SK-N-SH (cell line): ENCODE data around the gene PPP4R3C. TPM values are rescaled to one million over a fixed set of nuclear protein-coding genes. Genes with fewer than 3 reads are reported as not detected.

Experiments
- CTCF ChIA-PET: fragments of 300-600, 350-600 bp; formaldehyde crosslinking; extraction: SDS; loops from one replicate; lab custom pipeline; 2021; lab: Yijun Ruan, JAX
- POLR2A ChIA-PET: fragments of 350-600 bp; sonication (Branson Sonifier 250); formaldehyde crosslinking; extraction: SDS; loops from one replicate; lab custom pipeline; 2020; ENCODE audit warnings: antibody characterized with exemption, inconsistent platforms; lab: Yijun Ruan, JAX
- DNase-seq: peaks from one replicate; pipeline ENCODE4 v3.0.0; 2012
- H2AFZ ChIP-seq: fragments of 200-600 bp; sonication (generic); 2 replicates; pipeline ENCODE4 v1.8.1; 2016; ENCODE audit warnings: antibody characterized with exemption, mild to moderate bottlenecking, low read depth
- H3F3A ChIP-seq: fragments of 200-600 bp; sonication (generic); replicated peaks from 2 replicates; pipeline ENCODE3; 2016; ENCODE audit warnings: antibody characterized with exemption, mild to moderate bottlenecking; ENCODE audit not compliant: insufficient read depth
- H3K27ac ChIP-seq, 2 experiments: fragments of 200-500 bp in 1 of 2; fragments of 200-600 bp in 1 of 2; sonication (Bioruptor generic) in 1 of 2; sonication (generic), shearing (Covaris generic) in 1 of 2; 2 replicates each; pipeline versions ENCODE4 v1.5.1 to v1.6.1; 2014 to 2016; ENCODE audit warnings: low read depth in 2 of 2, inconsistent platforms in 1 of 2, low read length in 1 of 2, mild to moderate bottlenecking in 1 of 2, mixed read lengths in 1 of 2
- H3K27me3 ChIP-seq: fragments of 200-600 bp; sonication (generic), shearing (Covaris generic); 2 replicates; pipeline ENCODE4 v1.6.1; 2016; ENCODE audit warnings: mixed run types; ENCODE audit not compliant: insufficient read depth
- H3K36me3 ChIP-seq, 2 experiments: fragments of 200-500 bp in 1 of 2; fragments of 200-600 bp in 1 of 2; sonication (Bioruptor generic) in 1 of 2; sonication (generic) in 1 of 2; replicated peaks in 1 of 2; 2 replicates each; pipeline versions ENCODE3 to v1.5.1; 2014 to 2016; ENCODE audit warnings: low read length in 1 of 2, mild to moderate bottlenecking in 1 of 2; ENCODE audit not compliant: insufficient read depth in 2 of 2, control insufficient read depth in 1 of 2
- H3K4me1 ChIP-seq, 2 experiments: fragments of 200-500 bp in 1 of 2; fragments of 200-600 bp in 1 of 2; sonication (Bioruptor generic) in 1 of 2; sonication (generic), shearing (Covaris generic) in 1 of 2; 2 replicates each; pipeline versions ENCODE4 v1.5.1 to v1.6.1; 2014 to 2016; ENCODE audit warnings: low read depth in 1 of 2, low read length in 1 of 2, mixed run types in 1 of 2; ENCODE audit not compliant: insufficient read depth in 2 of 2, control insufficient read depth in 1 of 2
- H3K4me2 ChIP-seq: fragments of 200-600 bp; sonication (generic), shearing (Covaris generic); 2 replicates; pipeline ENCODE4 v1.6.1; 2017; ENCODE audit warnings: mixed run types
- H3K4me3 ChIP-seq, 2 experiments: fragments of 200-500 bp in 1 of 2; fragments of 200-600 bp in 1 of 2; sonication (Bioruptor generic) in 1 of 2; sonication (generic), shearing (Covaris generic) in 1 of 2; 2 replicates each; pipeline versions ENCODE4 v1.5.1 to v1.8.1; 2014 to 2016; ENCODE audit warnings: low read depth in 2 of 2, inconsistent platforms in 1 of 2, low read length in 1 of 2, mild to moderate bottlenecking in 1 of 2, mixed read lengths in 1 of 2, moderate library complexity in 1 of 2
- H3K79me2 ChIP-seq: fragments of 200-600 bp; sonication (generic); 2 replicates; pipeline ENCODE4 v1.8.1; 2017; ENCODE audit warnings: mild to moderate bottlenecking; ENCODE audit not compliant: insufficient read depth
- H3K9ac ChIP-seq: fragments of 200-600 bp; sonication (generic); 2 replicates; pipeline ENCODE4 v1.6.1; 2017; ENCODE audit warnings: mixed run types
- H3K9me2 ChIP-seq: fragments of 200-600 bp; sonication (generic); 2 replicates; pipeline ENCODE4 v1.6.1; 2017; ENCODE audit warnings: mixed run types
- H3K9me3 ChIP-seq: fragments of 200-600 bp; sonication (generic); 2 replicates; pipeline ENCODE4 v1.6.1; 2017; ENCODE audit warnings: mixed run types, mild to moderate bottlenecking, moderate library complexity
- H4K20me1 ChIP-seq: fragments of 200-600 bp; sonication (generic); 2 replicates; pipeline ENCODE4 v1.6.1; 2017; ENCODE audit warnings: mild to moderate bottlenecking, mixed run types; ENCODE audit not compliant: insufficient read depth
- ELF1 ChIP-seq: IDR thresholded peaks from 2 replicates; pipeline ENCODE4 v1.4.0; 2012
- EP300 ChIP-seq, 2 experiments: IDR thresholded peaks; 2 replicates each; pipeline versions ENCODE4 v1.4.0 to v1.6.1; 2012; ENCODE audit warnings: borderline replicate concordance in 1 of 2, low read depth in 1 of 2, low read length in 1 of 2
- FOXJ3 ChIP-seq: sonication (generic); formaldehyde crosslinking; IDR thresholded peaks from 2 replicates; pipeline ENCODE4 v1.5.1; 2020; ENCODE audit warnings: mild to moderate bottlenecking, missing genetic modification reagents
- FOXM1 ChIP-seq: IDR thresholded peaks from 2 replicates; pipeline ENCODE4 v1.4.0; 2012; ENCODE audit warnings: low read depth, mild to moderate bottlenecking
- IRF3 ChIP-seq: fragments of 150-350 bp; IDR thresholded peaks from 2 replicates; pipeline ENCODE4 v1.6.1; 2016; ENCODE audit warnings: mild to moderate bottlenecking, low read depth, low read length
- RAD21 ChIP-seq: IDR thresholded peaks from 2 replicates; pipeline ENCODE4 v1.6.1; 2012; ENCODE audit warnings: mild to moderate bottlenecking, low read length
- REST ChIP-seq: IDR thresholded peaks from 2 replicates; pipeline ENCODE4 v1.6.1; 2012; ENCODE audit warnings: mild to moderate bottlenecking, low read depth, low read length, moderate library complexity
- SMC3 ChIP-seq: IDR thresholded peaks from 2 replicates; pipeline ENCODE4 v1.6.1; 2012; ENCODE audit warnings: low read depth, low read length, improper control_type of control experiment
- TCF12 ChIP-seq: IDR thresholded peaks from 2 replicates; pipeline ENCODE4 v1.4.0; 2012
- TEAD4 ChIP-seq: IDR thresholded peaks from 2 replicates; pipeline ENCODE4 v1.4.0; 2012; ENCODE audit warnings: mild to moderate bottlenecking, borderline replicate concordance; ENCODE audit not compliant: insufficient read depth
- USF1 ChIP-seq: IDR thresholded peaks from 2 replicates; pipeline ENCODE4 v1.4.0; 2012; ENCODE audit warnings: low read depth, borderline replicate concordance
- USF2 ChIP-seq: fragments of 150-350 bp; IDR thresholded peaks from 2 replicates; pipeline ENCODE4 v1.6.1; 2017; ENCODE audit warnings: antibody characterized with exemption, low read length, low read depth, borderline replicate concordance
- WGBS: methylation state at CpG from one replicate; pipeline ENCODE4 v1.1.6; 2017; ENCODE audit warnings: low lambda C conversion rate; 5-methylcytosine and 5-hydroxymethylcytosine counted together
- polyA plus RNA-seq, 3 experiments: library from polyadenylated mRNA; depleted of rRNA; stranded (reverse); fragments of >200 nt; gene quantifications; 2 replicates each; pipeline ENCODE4 v1.2.3, GENCODE V29; 2012

Gene PPP4R3C
- polyA plus RNA-seq, 1 of the 3 experiments (the other 2 are of a cell fraction): 0.02 TPM

- H3K4me1 ChIP-seq: no peaks in the 10 kb centered on the region
- no peaks in the 10 kb centered on the region for H3K27me3 ChIP-seq
- POLR2A ChIA-PET: no interaction called here
- no peaks in the 10 kb centered on the region for H3K9me2 ChIP-seq
- no peak for DNase-seq
- TF ChIP-seq USF1 (no peak), USF2 (no peak), TCF12 (no peak), ELF1 (no peak), SMC3 (no peak), EP300 (IDR thresholded peaks at IDR 0.05; ENCODE audit: borderline replicate concordance in 1 of 2, low read depth in 1 of 2, low read length in 1 of 2) (no peak), IRF3 (no peak), REST (no peak), RAD21 (no peak)
- no peaks in the 10 kb centered on the region for H3F3A ChIP-seq
- CTCF ChIA-PET: no interaction called here
- no peak overlapping the region for H2AFZ ChIP-seq
- no peaks in the 10 kb centered on the region for H3K79me2 ChIP-seq
- WGBS: 0% methylated on average over 4 of the region's 4 CpGs
- no peak overlapping the region for H3K4me2 ChIP-seq
- no peak overlapping the region for H3K27ac ChIP-seq
- no peak overlapping the region for H3K4me3 ChIP-seq
- H4K20me1 ChIP-seq: no peaks in the 10 kb centered on the region
- no peaks in the 10 kb centered on the region for H3K36me3 ChIP-seq
- no peak overlapping the region for H3K9ac ChIP-seq
- no peaks in the 10 kb centered on the region for H3K9me3 ChIP-seq
Measured at GRCh38 chrX:27491397-27491796, 28.3 kb upstream of the PPP4R3C start.

GRCh38 chrX:27466051-27466450 is 2.9 kb upstream of the PPP4R3C start:
- 0% methylated on average over 1 of the region's 1 CpG for WGBS
- no peaks in the 10 kb centered on the region for H3K79me2 ChIP-seq
- H4K20me1 ChIP-seq: no peaks in the 10 kb centered on the region
- H3K9ac ChIP-seq: no peak overlapping the region
- no peak overlapping the region for H3K27ac ChIP-seq
- TF ChIP-seq REST: no peak
- TF ChIP-seq FOXJ3 (CRISPR knock-in tag): no peak
- no peak for TF ChIP-seq TEAD4
- no peak for TF ChIP-seq FOXM1
- ChIA-PET POLR2A (no interaction called here), CTCF (no interaction called here)
- no peaks in the 10 kb centered on the region for H3K4me1 ChIP-seq
- no peak overlapping the region for H3K4me3 ChIP-seq
- H3K27me3 ChIP-seq: no peaks in the 10 kb centered on the region
- no peaks in the 10 kb centered on the region for H3F3A ChIP-seq
- DNase-seq: no peak
- H3K4me2 ChIP-seq: no peak overlapping the region
- H2AFZ ChIP-seq: no peak overlapping the region
- H3K36me3 ChIP-seq: no peaks in the 10 kb centered on the region
- no peaks in the 10 kb centered on the region for H3K9me3 ChIP-seq
- no peaks in the 10 kb centered on the region for H3K9me2 ChIP-seq
